Peyer's patch (tissue), 4 donors: Measurements from ENCODE around the gene PGR.

Source experiments
- POLR2A ChIP-seq, 2 donors: fragments of 450-650 bp; IDR thresholded peaks; one replicate each; pipeline ENCODE4 v1.5.1; 2017; ENCODE audit warnings: antibody characterized with exemption in 2 of 2, mild to moderate bottlenecking in 2 of 2, moderate library complexity in 2 of 2
- TF ChIP-seq, protein P1 (sequence below), 6 experiments: fragments of 450-650 bp in 4 of 6; fragments of 200-600 bp in 2 of 6; sonication (generic) in 1 of 6; IDR thresholded peaks; one replicate each; pipeline ENCODE4 v1.5.1; 2017 to 2019; ENCODE audit warnings: antibody characterized with exemption in 6 of 6, mild to moderate bottlenecking in 3 of 6, moderate library complexity in 1 of 6

- TF ChIP-seq, protein P1, sequence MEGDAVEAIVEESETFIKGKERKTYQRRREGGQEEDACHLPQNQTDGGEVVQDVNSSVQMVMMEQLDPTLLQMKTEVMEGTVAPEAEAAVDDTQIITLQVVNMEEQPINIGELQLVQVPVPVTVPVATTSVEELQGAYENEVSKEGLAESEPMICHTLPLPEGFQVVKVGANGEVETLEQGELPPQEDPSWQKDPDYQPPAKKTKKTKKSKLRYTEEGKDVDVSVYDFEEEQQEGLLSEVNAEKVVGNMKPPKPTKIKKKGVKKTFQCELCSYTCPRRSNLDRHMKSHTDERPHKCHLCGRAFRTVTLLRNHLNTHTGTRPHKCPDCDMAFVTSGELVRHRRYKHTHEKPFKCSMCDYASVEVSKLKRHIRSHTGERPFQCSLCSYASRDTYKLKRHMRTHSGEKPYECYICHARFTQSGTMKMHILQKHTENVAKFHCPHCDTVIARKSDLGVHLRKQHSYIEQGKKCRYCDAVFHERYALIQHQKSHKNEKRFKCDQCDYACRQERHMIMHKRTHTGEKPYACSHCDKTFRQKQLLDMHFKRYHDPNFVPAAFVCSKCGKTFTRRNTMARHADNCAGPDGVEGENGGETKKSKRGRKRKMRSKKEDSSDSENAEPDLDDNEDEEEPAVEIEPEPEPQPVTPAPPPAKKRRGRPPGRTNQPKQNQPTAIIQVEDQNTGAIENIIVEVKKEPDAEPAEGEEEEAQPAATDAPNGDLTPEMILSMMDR (IDR thresholded peaks at IDR 0.05), result no peak
- TF ChIP-seq POLR2A (IDR thresholded peaks at IDR 0.05), result no peak
Measured at GRCh38 chr11:100981196-100981824, 148.3 kb downstream of the PGR start.
